Measurements from ENCODE around the gene NXN. TPM values are rescaled to one million over a fixed set of nuclear protein-coding genes. Genes with fewer than 3 reads are reported as not detected.

The NXN gene
- total and polyA plus RNA-seq, 7 donors: 33.4 to 92.5 (median 73.8) TPM

- intact Hi-C loops (cut with DNase I): no loop called here
- no peak overlapping the region for H3K4me3 ChIP-seq
- ATAC-seq: peak in 3 of 4 donors; percentile 33 to 37 (median 36)
- H3K36me3 ChIP-seq (ENCODE audit: insufficient read depth in 1 of 2, low read depth in 1 of 2): no peaks in the 10 kb centered on the region
- 40 to 47% (median 41%) methylated on average over 8 of the region's 8 CpGs for WGBS, 3 donors
- H3K9me3 ChIP-seq: no peaks in the 10 kb centered on the region
- H3K27ac ChIP-seq: peak overlapping the region; percentile 32
- H3K4me1 ChIP-seq: peaks cover 30% of the 10 kb centered on the region
- no peaks in the 10 kb centered on the region for H3K27me3 ChIP-seq (ENCODE audit: insufficient read depth in 3 of 3, low read length in 2 of 3)
- TF ChIP-seq CTCF (IDR thresholded peaks at IDR 0.05): no peak
- no peak for DNase-seq
Observed at GRCh38 chr17:892958-893357, 86.6 kb downstream of the NXN start.

- 70 to 82% (median 71%) methylated on average over 12 of the region's 12 CpGs for WGBS, 3 donors
- Histone ChIP-seq H3K4me1 (peaks cover 27% of the 10 kb centered on the region), H3K27ac (peak overlapping the region; percentile 91)
Observed at GRCh38 chr17:888998-889441, 90.6 kb downstream of the NXN start.

GRCh38 chr17:887551-888209 lies 91.9 kb downstream of the NXN start:
- Histone ChIP-seq H3K27me3 (ENCODE audit: insufficient read depth in 3 of 3, low read length in 2 of 3) (no peaks in the 10 kb centered on the region), H3K9me3 (no peaks in the 10 kb centered on the region), H3K36me3 (ENCODE audit: insufficient read depth in 1 of 2, low read depth in 1 of 2) (no peaks in the 10 kb centered on the region), H3K27ac (peak overlapping the region; percentile 91), H3K4me1 (peaks cover 33% of the 10 kb centered on the region), H3K4me3 (no peak overlapping the region)
- WGBS, 3 donors: 45 to 59% (median 54%) methylated on average over 21 of the region's 21 CpGs
- no peak for TF ChIP-seq CTCF (IDR thresholded peaks at IDR 0.05)
- DNase-seq: no peak
- intact Hi-C loops (cut with DNase I): loop anchor here in 1 of 2 donors (10.0 kb wide), 1 partner anchor 93 kb away; no protein-coding TSS in a partner anchor
- ATAC-seq: no peak

More at GRCh38 chr17:888998-889441, 90.6 kb downstream of the NXN start:
- no peak overlapping the region for H3K4me3 ChIP-seq
- no peak for ATAC-seq
- H3K9me3 ChIP-seq: no peaks in the 10 kb centered on the region
- no peaks in the 10 kb centered on the region for H3K27me3 ChIP-seq (ENCODE audit: insufficient read depth in 3 of 3, low read length in 2 of 3)
- H3K36me3 ChIP-seq (ENCODE audit: insufficient read depth in 1 of 2, low read depth in 1 of 2): no peaks in the 10 kb centered on the region
- intact Hi-C loops (cut with DNase I): loop anchor here in 1 of 2 donors (10.0 kb wide), 1 partner anchor 94 kb away; no protein-coding TSS in a partner anchor
- DNase-seq: no peak
- TF ChIP-seq CTCF (IDR thresholded peaks at IDR 0.05): no peak

- Histone ChIP-seq H3K4me1 (peaks cover 37% of the 10 kb centered on the region), H3K27ac (peak overlapping the region; percentile 91), H3K9me3 (no peaks in the 10 kb centered on the region), H3K27me3 (ENCODE audit: insufficient read depth in 3 of 3, low read length in 2 of 3) (no peaks in the 10 kb centered on the region), H3K4me3 (no peak overlapping the region), H3K36me3 (ENCODE audit: insufficient read depth in 1 of 2, low read depth in 1 of 2) (no peaks in the 10 kb centered on the region)
- intact Hi-C loops (cut with DNase I): loop anchor here in 1 of 2 donors (10.0 kb wide), 1 partner anchor 91 kb away; no protein-coding TSS in a partner anchor
- 24 to 30% (median 26%) methylated on average over 18 of the region's 18 CpGs for WGBS, 3 donors
- ATAC-seq (peak; percentile 29 to 64 (median 50)), DNase-seq (peak; percentile 79 to 91)
- TF ChIP-seq CTCF (IDR thresholded peaks at IDR 0.05): no peak
Observed at GRCh38 chr17:885971-886571, 93.5 kb downstream of the NXN start.

All from psoas muscle (tissue), 8 donors.